ENCODE results near the gene MTHFS.
"Not testable (repeated sequence)": the region's sequence is repeated elsewhere in the genome, so short reads cannot be mapped to it uniquely, and the experiment has no call there.

MTHFS gene

DNA sequence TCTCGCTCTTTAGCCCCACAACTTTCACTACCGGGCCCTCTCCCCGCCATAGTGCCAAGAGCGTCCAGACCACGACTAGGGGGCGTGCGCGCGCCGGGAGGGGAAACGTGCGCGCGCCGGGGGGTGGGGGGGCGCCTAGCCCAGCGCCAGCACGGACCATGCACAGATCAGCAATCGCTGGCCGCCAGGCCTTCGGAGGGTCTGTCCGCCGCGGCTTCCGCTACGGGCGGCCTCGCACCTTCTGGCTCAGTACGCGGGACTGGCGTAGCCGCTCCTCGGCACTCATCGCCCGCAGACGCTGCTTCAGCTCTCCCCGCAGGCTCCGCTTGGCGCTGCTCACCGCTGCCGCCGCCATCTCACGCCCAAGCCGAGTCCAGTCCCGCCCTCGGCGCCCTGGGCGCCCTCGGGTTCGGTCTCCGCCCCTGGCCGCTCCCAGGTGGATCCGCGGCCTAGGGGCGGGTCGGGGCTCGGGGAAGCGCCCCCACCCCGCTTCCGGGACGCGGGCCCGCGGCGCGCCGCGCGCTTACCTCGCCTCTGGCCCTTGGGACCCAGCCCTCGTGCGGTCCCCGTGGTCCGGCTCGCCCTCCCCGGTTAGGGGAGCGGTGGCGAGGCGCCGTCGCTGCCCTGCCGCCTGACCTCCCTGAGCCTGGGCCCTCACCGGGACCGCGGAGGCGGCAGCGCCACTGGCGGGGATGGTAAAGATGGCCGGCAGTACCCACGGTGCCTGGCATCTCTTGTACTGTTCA, at the start of gene MTHFS:
MTHFS (minus strand) TSS at position 381 of the 746 bp plus-strand sequence; CDS start at position 355, 26 bp downstream.
- peak; percentile 91 for DNase-seq

DNA sequence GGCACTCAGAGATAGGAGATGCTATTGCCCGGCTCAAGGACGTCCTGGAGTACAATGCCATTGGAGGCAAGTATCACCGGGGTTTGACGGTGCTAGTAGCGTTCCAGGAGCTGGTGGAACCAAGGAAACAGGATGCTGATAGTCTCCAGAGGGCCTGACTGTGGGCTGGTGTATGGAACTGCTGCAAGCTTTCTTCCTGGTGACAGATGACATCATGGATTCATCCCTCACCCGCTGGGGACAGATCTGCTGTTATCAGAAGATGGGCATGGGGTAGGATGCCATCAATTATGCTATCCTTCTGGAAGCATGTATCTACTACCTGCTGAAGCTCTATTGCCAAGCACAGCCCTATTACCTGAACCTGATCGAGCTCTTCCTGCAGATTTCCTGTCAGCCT, 47.8 kb upstream of the MTHFS start:
- DNase-seq: no peak

DNA sequence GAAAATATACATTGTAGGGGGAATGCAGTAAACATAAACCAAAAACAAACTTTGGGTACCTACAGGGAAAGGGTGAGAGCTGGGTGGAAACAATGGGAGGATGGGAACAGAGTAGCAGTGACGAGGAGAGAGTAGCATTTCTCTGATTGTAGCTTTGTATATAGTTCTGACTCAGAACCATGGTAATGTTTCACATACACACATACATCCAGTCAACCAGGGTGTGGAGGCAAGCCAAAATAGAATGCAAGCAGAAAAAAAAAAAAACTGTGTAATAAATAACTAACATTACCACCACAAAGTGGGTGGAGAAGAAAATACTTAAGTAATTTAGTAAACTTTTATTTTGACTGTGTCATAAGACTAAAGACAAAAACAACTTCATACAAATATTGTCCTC, 47.0 kb upstream of the MTHFS start:
- DNase-seq: no peak

DNA sequence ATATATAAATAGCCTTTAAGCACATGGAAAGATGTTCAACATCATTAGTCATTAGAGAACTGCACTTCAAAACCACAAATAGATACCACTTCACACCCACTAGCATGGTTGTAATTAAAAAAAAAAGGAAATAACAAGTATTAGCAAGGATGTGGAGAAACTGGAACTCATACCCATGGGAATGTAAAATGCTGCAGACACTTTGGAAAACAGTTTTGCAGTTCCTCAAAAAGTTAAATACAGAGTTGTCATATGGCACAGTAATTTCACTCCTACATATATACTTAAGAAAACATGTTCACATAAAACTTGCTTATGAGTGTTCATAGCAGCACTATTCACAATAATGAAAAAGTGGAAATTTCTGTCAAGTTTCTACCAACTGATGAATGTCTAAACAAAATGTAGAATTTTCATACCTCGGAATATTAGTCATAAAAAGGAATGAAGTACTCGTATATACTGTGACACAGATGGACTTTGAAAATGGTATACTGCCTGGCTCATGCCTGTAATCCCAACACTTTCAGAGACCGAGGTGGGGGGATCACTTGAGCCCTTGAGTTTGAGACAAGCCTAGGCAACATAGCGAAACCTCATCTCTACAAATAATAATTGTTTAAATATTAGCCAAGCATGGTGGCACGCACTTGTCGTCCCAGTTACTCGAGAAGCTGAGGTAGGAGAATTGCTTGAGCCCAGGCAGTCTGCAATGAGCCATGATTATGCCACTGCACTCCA, 46.1 kb upstream of the MTHFS start:
- DNase-seq: no peak

DNA sequence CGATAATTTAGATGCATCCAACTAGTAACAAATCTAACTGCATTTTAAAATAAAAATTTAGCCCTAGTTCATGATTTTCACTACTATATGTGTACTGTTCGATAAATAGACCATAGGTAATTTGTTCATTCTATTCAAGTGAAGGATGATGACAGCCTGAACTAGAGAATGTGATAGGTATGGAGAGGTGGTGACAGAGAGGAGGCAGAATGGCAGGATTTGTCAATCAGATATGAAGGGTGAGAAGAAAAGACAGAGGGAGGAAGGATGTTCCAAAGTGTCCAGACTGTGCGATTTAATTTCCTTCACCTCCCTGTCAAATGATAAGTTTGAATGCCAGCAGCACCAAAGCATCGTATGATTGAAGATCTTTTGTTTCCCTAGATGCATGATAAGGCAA, 42.6 kb upstream of the MTHFS start:
- no peak for DNase-seq

DNA sequence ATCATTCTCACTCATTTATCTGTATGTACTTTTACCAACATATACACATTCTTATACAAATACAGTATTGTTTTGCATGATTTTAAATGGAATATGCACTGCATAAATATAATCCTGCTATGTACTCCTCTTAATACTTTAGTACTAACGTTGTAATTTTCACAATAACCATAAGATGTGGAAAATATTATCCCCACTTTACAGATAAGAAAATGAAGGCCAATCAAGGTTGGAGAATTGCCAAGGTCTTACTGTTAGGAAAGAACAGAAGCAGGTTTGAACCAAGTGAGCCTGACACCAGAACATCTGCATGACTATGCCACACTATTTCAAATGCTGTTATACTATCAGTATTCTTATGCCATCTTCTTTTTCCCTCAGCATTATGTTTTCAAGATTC, 41.3 kb upstream of the MTHFS start:
- DNase-seq: no peak

DNA sequence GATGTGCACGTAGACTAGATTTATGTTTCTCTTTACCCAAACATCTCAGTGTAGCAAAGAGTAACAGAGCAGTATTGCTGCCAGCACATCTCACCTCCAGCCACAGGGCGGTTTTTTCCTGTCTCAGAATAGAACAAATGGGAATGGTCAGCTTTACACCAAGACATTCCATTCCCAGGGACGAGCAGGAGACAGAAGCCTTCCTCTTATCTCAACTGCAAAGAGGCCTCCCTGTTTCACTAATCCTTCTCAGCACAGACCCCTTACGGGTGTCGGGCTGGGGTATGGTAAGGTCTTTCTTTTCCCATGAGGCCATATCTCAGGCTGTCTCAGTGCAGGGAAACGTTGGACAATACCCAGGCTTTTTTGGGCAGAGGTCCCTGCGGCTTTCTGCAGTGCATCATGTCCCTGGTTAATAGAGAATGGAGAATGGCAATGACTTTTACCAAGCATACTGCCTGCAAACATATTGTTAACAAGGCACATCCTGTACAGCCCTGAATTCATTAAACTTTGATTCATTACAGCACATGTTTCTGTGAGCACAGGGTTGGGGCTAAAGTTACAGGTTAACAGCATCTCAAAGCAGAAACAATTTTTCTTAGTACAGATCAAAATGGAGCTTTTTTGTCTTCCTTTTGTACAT, 38.9 kb upstream of the MTHFS start:
- not testable (repeated sequence) for DNase-seq

DNA sequence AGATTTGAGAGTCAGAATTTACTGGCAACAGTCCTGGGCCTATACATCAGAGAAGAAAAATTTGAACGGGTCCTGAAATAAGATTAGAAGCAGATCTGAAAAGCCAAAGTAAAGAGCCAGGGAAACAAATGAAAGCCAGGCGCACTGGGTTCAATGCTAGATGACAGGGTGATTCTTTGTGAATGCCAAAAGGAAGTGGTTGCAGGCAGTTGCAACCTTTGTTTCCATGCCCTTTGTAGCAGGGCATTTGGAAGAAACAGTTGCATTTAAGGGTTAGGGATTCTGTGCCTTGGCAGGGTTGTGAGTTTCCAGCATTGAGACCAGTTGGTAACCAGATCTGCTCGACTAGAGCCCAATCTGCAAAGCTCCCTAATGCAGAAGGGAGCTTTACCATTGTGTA, 36.4 kb upstream of the MTHFS start:
- DNase-seq: no peak

DNA sequence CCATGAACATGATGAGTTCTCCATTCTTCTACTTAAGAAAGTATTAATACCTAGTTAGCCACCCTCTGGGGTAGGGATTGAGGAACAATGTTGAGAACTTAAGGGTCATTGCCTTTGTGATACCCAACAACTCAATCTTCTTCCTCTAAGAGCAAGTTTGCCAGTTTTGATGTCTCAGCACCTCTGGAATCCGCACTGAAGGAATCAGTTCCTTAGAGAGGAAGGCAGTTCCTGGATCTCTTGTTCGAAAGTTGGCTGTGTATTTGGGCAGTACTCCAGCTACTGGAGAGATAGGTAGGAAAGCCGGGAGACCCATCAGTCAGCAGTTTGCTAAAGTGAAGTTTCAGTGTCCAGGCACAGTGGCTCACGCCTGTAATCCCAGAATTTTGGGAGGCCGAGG, 35.6 kb upstream of the MTHFS start:
- no peak for DNase-seq

DNA sequence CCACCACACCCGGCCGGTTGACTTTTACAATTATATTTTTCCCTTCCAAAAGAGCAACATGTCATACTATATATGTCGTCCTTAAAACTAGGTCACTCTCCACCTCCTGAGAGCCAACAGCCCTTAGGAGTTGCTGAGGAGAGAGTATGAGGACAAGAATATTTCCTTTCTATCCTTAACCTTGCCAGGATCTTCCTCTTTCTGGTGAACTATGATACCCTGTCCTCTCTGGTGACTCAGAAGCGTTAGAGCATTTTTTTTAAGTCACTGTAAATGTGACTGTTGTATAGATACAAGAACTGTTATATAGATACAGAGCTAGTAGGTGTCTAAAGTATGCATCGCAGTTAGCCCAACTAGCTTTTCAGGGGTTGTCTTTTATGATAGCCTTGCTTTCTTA, 33.7 kb upstream of the MTHFS start:
- DNase-seq: no peak

DNA sequence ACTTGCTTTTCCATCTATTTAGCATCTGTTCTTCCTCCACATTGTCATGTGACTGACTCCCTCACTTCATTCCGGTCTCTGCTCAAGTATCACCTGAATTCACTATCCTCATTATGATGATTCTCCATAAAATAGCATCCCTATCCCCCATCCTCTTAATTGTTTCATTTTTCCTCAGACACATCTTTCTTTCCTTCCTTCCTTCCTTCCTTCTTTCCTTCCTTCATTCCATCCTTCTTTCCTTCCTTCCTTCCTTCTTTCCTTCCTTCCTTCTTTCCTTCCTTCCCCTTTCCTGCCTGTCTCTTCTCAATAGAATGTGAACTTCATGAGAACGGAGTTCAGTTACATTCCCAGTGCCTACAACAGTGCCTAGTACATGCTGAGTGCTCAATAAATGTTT, 32.6 kb upstream of the MTHFS start:
- DNase-seq: no peak

DNA sequence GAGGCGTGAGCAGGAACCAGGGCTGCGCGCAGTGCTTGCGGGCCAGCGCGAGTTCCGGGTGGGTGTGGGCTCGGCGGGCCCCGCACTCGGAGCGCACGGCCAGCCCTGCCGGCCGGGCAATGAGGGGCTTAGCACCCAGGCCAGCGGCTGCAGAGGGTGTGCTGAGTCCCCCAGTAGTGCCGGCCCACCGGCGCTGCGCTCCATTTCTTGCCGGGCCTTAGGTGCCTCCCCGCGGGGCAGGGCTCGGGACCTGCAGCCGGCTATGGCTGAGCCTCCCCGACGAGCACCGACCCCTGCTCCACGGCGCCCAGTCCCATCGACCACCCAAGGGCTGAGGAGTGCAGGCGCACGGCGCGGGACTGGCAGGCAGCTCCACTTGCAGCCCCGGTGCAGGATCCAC, 29.3 kb upstream of the MTHFS start:
- not testable (repeated sequence) for DNase-seq

DNA sequence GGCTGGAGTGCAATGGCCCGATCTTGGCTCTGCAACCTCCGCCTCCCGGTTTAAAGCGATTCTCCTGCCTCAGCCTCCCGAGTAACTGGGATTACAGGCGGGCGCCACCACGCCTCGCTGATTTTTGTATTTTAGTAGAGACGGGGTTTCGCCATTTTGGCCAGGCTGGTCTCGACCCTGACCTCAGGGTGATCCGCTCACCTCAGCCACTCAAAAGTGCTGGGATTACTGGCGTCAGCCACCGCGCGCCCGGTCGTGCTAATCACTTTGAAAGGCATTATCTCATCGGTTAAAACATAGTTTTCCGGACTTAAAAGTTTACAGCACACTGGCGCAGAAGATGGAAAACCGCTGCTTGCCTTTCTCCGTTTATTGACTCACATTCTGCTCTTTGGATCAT, 27.6 kb upstream of the MTHFS start:
- no peak for DNase-seq

DNA sequence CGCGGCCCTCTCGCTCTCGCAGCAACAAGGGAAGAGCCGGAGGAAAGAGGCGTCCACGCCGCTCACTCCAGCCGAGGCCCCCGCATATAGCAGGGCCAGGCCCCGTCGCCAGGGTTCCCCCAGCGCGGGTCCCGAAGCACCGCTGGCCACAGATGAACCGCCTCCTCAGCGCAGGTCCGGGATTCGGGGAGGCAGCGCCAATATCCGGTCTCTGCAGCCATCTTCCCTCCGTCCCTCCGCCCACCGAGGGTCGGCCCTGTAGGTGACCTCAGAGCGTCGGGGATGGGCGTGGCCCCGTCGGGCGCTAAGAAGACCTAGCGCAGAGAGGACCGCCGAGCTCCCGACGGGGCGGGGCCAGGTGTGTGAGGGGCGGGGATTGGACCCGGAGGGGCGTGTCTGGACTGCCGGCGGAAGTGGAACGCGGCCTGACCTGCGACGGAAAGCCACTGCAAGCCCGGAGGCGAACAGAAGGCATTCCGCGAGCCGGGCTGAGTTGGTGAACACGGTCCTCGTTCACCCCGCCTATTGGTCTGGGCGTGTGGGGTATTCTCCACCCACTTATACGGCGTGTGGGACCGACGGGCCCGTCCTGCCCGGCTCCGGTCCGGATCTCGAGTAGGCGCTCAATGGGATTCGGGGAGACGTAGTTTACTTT, 26.8 kb upstream of the MTHFS start:
- DNase-seq: peak; percentile 99

DNA sequence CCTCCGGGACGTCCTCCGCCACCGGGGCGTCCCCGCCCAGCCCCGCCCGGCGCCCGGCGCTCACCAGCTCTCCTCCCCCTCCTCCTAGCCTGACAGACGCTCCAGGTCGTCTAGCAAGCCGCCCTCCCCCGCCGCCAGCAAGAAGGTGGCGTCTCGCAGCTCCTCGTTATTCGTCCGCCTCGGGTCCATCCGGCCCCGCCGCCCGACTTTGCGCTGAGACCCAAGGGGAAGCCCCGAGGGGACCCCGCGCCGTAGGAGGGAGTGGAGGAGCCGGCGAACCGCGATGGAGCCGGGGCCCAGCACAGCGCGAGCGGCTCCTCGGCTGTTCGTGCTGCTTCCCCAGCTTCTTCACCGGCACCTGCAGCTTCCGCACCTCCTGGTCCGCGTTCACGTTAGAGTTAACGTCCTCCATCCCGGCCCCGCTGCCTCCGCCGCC, 26.3 kb upstream of the MTHFS start:
- DNase-seq: peak; percentile 84

DNA sequence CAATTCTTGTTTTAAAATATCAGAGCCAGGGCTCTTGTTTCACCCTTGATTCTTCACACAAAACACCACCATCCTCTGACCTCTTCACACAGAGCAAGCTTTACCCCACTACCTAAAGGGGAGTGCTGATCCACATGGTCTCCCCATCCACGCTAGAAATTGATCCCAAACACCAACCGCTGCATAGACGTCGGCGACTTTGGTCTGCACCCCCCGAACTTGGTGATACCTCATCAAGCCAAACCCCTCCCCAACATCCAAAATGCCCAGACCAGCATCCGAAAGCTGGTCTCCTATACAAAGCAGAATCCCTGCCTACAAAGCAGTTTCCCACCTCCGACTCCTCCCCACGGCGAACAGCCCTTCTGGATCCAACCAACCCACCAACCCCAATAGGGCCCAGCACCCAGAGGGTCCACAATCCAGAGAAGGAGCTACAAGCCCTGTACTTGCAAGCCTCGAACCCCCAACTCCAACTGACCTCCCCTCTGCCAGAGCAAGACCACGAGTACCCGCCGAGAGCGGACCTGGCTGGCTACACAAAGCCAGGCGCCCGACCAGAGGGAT, 25.8 kb upstream of the MTHFS start:
- no peak for DNase-seq

DNA sequence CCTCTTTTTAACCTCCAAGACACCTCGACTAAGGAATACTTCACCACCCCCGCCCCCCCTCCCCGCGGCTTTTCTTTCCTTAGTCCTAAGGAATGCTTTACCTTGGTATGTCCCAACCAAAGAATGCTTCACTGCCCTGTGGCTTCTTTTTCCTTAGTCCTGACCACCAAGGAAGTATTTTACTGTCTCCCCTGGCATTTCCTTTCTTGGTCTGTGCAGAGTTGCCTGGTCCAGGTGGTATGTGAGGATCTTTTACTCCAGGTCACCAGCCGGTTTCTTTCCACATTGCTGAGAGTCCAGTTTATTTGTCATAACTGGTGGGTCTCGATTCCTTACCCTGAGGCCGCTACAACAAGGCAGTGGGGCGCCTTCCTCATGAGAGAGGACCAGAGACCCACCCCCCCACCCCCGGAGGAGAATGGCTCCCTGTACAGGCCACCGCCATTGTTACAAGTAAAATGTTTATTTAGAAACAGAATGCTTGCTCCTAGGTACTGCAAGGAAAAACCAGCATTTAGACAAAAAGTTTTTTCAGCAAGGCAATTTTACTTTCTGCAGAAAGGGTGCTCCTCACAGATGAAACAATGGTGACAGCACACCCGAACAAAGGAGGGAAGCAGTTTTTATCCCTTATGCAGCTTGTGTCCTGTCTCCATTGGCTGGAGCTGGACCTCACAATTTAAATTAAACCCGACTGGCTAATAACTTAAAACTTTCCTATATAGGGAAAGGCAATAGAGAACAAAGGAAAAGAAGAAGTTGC, 23.1 kb upstream of the MTHFS start:
- peak; percentile 27 for DNase-seq

DNA sequence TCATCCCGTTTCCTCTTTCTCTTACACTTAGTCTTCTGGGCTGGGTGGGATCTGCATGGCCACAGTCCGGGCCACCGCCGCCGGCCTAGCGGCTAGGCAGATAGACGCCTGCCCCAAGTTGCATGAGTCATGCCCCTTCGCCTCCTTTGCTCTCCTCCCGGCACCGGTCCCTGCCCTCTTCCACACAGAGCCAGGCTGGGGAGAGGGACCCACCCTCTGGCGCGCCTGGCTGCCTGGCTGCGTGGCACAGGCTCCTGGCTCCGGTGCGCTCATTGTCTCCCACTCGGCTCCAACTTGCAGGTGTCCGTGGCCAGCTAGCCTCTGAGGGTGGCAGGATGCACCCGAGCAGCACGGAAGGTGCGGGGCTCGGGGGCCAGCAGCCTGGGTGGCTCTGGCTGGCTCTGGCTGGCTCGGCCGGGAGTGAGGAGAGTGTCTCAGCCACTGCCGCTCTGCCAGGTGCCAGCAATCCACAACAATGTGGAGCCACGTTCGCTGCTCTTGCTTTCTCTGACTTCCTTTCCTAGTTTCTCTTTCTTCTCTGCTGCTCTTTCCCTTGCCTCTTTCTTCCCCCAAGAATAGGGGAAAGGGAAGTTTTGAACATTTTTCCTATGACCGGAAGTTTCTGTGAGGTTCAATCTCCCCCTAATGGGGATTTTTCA, 22.4 kb upstream of the MTHFS start:
- DNase-seq: no peak

DNA sequence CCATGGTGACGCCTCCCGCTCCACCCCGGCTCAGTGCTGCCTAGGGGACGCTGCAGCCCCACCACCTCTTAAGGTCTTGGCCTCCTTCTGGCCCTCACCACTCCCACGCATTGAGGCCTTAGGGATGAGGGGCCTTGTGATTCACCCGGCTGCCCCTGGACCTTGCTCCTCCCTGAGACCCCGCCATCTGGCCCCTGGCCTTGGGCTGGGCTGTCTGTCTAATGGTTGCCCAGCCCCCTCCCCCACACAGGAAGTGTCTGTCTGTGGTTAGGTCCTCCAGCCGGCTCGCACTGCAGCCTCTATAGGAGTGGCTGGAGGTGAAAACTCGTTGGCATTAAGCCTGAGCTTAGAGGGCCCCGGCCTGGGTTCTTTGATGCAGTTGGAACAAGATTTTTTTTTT, 21.5 kb upstream of the MTHFS start:
- no peak for DNase-seq

DNA sequence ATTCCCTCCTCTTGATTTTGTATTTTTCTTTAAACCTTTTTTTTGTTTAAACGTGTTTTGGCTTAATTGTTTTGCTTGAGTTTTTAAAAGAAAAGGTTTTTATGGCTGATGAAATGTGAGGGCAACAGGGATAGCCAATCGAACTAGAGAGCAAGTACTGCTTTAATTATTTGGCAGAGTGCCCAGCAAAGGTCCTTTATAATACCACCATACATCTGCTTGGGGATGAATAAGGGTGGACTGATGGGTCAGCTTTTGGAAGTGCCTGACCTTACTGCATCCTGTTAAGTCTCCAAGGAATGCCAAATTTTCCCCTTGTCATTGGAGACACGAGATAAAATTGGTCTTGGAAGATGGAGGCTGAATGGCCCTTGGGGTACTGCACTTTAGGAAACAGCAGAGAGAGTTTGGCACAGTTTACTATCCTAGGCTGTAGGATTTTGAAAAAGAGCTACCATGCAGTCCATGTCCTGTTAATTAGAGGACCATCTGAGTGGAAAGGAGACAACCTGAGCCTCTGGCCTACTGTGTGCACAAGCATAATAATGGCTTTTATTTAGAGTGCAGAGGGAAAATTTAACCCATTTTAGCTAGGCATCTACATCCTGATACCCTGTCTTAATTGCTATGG, 19.8 kb upstream of the MTHFS start:
- peak; percentile 16 for DNase-seq

Measured in hematopoietic multipotent progenitor cell treated with erythropoietin and hydrocortisone succinate and interleukin-3 and kit ligand, for 4 days (in vitro differentiated cells).